ENCODE results near the gene PDZD4.

The PDZD4 gene

GRCh38 chrX:153783378-153784013 lies 46.8 kb downstream of the PDZD4 start:
- Histone ChIP-seq H3K9me3 (ENCODE audit: control insufficient read depth, low read length) (no peaks in the 10 kb centered on the region), H3K4me3 (ENCODE audit: low read depth, low read length) (no peak overlapping the region), H3K36me3 (ENCODE audit: control insufficient read depth, insufficient read depth, low read length) (no peaks in the 10 kb centered on the region), H3K27ac (no peak overlapping the region), H3K27me3 (ENCODE audit: control insufficient read depth, insufficient read depth, low read length) (no peaks in the 10 kb centered on the region), H3K4me2 (ENCODE audit: low read length) (no peak overlapping the region), H3K9ac (no peak overlapping the region), H2AFZ (no peak overlapping the region), H3K79me2 (no peaks in the 10 kb centered on the region), H3K4me1 (no peaks in the 10 kb centered on the region)
- TF ChIP-seq, protein P1, sequence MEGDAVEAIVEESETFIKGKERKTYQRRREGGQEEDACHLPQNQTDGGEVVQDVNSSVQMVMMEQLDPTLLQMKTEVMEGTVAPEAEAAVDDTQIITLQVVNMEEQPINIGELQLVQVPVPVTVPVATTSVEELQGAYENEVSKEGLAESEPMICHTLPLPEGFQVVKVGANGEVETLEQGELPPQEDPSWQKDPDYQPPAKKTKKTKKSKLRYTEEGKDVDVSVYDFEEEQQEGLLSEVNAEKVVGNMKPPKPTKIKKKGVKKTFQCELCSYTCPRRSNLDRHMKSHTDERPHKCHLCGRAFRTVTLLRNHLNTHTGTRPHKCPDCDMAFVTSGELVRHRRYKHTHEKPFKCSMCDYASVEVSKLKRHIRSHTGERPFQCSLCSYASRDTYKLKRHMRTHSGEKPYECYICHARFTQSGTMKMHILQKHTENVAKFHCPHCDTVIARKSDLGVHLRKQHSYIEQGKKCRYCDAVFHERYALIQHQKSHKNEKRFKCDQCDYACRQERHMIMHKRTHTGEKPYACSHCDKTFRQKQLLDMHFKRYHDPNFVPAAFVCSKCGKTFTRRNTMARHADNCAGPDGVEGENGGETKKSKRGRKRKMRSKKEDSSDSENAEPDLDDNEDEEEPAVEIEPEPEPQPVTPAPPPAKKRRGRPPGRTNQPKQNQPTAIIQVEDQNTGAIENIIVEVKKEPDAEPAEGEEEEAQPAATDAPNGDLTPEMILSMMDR (IDR thresholded peaks at IDR 0.05) = no peak

DNA sequence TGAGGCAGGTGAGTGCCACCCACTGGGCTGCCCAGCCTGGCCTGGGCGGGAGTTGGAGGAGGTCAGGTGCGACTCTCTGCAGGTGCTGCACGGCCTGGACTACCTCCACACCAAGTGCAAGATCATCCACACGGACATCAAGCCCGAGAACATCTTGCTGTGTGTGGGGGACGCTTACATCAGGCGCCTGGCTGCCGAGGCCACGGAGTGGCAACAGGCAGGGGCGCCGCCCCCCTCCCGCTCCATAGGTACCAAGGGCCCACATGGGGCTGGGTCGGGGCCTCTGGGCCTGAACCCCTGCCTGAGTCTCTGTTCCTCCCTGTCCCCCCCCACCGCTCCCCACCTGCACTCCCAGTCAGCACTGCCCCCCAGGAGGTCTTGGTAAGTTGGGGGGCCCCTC lies 47.5 kb downstream of the PDZD4 start:
- no peaks in the 10 kb centered on the region for H3K9me3 ChIP-seq (ENCODE audit: control insufficient read depth, low read length)
- TF ChIP-seq, protein P1 (IDR thresholded peaks at IDR 0.05) = no peak
- H3K4me2 ChIP-seq (ENCODE audit: low read length) = no peak overlapping the region
- H3K79me2 ChIP-seq = no peaks in the 10 kb centered on the region
- no peaks in the 10 kb centered on the region for H3K4me1 ChIP-seq
- H3K36me3 ChIP-seq (ENCODE audit: control insufficient read depth, insufficient read depth, low read length) = no peaks in the 10 kb centered on the region
- no peak overlapping the region for H3K9ac ChIP-seq
- H3K4me3 ChIP-seq (ENCODE audit: low read depth, low read length) = no peak overlapping the region
- no peak overlapping the region for H3K27ac ChIP-seq
- no peaks in the 10 kb centered on the region for H3K27me3 ChIP-seq (ENCODE audit: control insufficient read depth, insufficient read depth, low read length)
- H2AFZ ChIP-seq = no peak overlapping the region

- H3K27ac ChIP-seq = no peak overlapping the region
Observed at GRCh38 chrX:153782313-153782712, 48.0 kb downstream of the PDZD4 start.

DNA sequence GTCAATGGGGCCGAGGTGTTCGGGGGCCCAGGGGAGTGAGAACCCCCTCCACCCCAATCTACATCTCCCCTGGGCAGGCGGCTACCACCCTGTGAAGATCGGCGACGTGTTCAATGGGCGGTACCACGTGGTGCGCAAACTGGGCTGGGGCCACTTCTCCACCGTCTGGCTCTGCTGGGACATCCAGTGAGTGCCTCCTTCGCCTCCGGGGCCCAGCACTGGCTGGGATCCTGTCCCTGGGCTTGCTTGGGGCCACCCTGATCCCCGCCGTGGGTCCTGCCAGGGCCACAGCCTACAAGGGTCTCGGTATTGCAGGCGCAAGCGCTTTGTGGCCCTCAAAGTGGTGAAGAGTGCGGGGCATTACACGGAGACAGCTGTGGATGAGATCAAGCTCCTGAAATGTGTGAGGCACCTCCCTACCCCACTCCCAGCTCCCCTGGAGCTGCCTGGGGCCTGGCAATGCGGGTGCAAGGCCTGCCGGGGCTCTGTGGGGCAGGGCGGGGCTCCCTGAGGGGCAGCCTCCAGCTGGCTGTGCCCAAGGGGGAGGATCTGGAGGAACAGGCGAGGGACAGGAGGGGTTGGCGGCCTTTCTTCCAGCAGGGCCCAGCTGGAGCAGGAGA lies 48.8 kb downstream of the PDZD4 start:
- H3K9ac ChIP-seq = no peak overlapping the region
- H3K4me2 ChIP-seq (ENCODE audit: low read length) = no peak overlapping the region
- H3K9me3 ChIP-seq (ENCODE audit: control insufficient read depth, low read length) = no peaks in the 10 kb centered on the region
- no peaks in the 10 kb centered on the region for H3K79me2 ChIP-seq
- peak overlapping the region; percentile 61 for H2AFZ ChIP-seq
- no peaks in the 10 kb centered on the region for H3K4me1 ChIP-seq
- no peaks in the 10 kb centered on the region for H3K36me3 ChIP-seq (ENCODE audit: control insufficient read depth, insufficient read depth, low read length)
- H3K27me3 ChIP-seq (ENCODE audit: control insufficient read depth, insufficient read depth, low read length) = no peaks in the 10 kb centered on the region
- no peak overlapping the region for H3K4me3 ChIP-seq (ENCODE audit: low read depth, low read length)
- H3K27ac ChIP-seq = no peak overlapping the region
- TF ChIP-seq, protein P1 (IDR thresholded peaks at IDR 0.05) = no peak

More at GRCh38 chrX:153782313-153782712, 48.0 kb downstream of the PDZD4 start:
- Histone ChIP-seq H3K36me3 (ENCODE audit: control insufficient read depth, insufficient read depth, low read length) (no peaks in the 10 kb centered on the region), H3K4me2 (ENCODE audit: low read length) (no peak overlapping the region), H2AFZ (no peak overlapping the region), H3K4me1 (no peaks in the 10 kb centered on the region), H3K79me2 (no peaks in the 10 kb centered on the region), H3K9ac (no peak overlapping the region), H3K4me3 (ENCODE audit: low read depth, low read length) (no peak overlapping the region), H3K9me3 (ENCODE audit: control insufficient read depth, low read length) (no peaks in the 10 kb centered on the region), H3K27me3 (ENCODE audit: control insufficient read depth, insufficient read depth, low read length) (no peaks in the 10 kb centered on the region)
- TF ChIP-seq, protein P1 (IDR thresholded peaks at IDR 0.05) = no peak
